ENCODE measurements around the gene OPTC.
"Not testable (repeated sequence)": the region's sequence is repeated elsewhere in the genome, so short reads cannot be mapped to it uniquely, and the experiment has no call there.

The OPTC gene

GRCh38 chr1:203516184-203516583 is 22.2 kb downstream of the OPTC start:
- ChIA-PET POLR2A (no interaction called here), CTCF (interaction anchor here (1.1 kb wide), 1 partner anchor 185 kb away, joined by 4 read pairs; no protein-coding TSS in a partner anchor)
- DNase-seq (ENCODE audit: extremely low spot score), result no peak
- no peak for TF ChIP-seq CTCF (IDR thresholded peaks at IDR 0.05; ENCODE audit: control extremely low read depth, extremely low read depth, low read depth, missing control alignments)

GRCh38 chr1:203516906-203517305 is 23.0 kb downstream of the OPTC start:
- no peak for TF ChIP-seq CTCF (IDR thresholded peaks at IDR 0.05; ENCODE audit: control extremely low read depth, extremely low read depth, low read depth, missing control alignments)

GRCh38 chr1:203517426-203518110 is 23.6 kb downstream of the OPTC start:
- no peak for TF ChIP-seq CTCF (IDR thresholded peaks at IDR 0.05; ENCODE audit: control extremely low read depth, extremely low read depth, low read depth, missing control alignments)
- DNase-seq (ENCODE audit: extremely low spot score), result no peak
- ChIA-PET POLR2A (no interaction called here), CTCF (interaction anchor here (0.9 to 3.0 kb wide), 3 partner anchors 12 to 184 kb away, joined by 3 to 10 read pairs (median 7); no protein-coding TSS in a partner anchor)

More at GRCh38 chr1:203516906-203517305, 23.0 kb downstream of the OPTC start:
- ChIA-PET POLR2A (no interaction called here), CTCF (interaction anchor here (0.9 to 3.0 kb wide), 3 partner anchors 12 to 184 kb away, joined by 3 to 10 read pairs (median 4); no protein-coding TSS in a partner anchor)
- DNase-seq (ENCODE audit: extremely low spot score), result no peak

GRCh38 chr1:203518139-203518538 is 24.2 kb downstream of the OPTC start:
- POLR2A ChIA-PET; DNase-seq (ENCODE audit: extremely low spot score): not testable (repeated sequence)
- CTCF ChIA-PET, result interaction anchor here (0.9 to 3.0 kb wide), 3 partner anchors 13 to 183 kb away, joined by 3 to 10 read pairs (median 7); no protein-coding TSS in a partner anchor

GRCh38 chr1:203518541-203518940 is 24.6 kb downstream of the OPTC start:
- POLR2A ChIA-PET, result no interaction called here

GRCh38 chr1:203519053-203519840 is 25.3 kb downstream of the OPTC start:
- POLR2A ChIA-PET, result no interaction called here
- no peak for DNase-seq (ENCODE audit: extremely low spot score)
- TF ChIP-seq CTCF (IDR thresholded peaks at IDR 0.05; ENCODE audit: control extremely low read depth, extremely low read depth, low read depth, missing control alignments), result no peak
- CTCF ChIA-PET, result interaction anchor here (1.2 to 3.0 kb wide), 3 partner anchors 15 to 183 kb away, joined by 3 to 10 read pairs (median 7); no protein-coding TSS in a partner anchor

More at GRCh38 chr1:203518541-203518940, 24.6 kb downstream of the OPTC start:
- CTCF ChIA-PET, result interaction anchor here (1.2 to 3.0 kb wide), 2 partner anchors 15 to 183 kb away, joined by 7 to 10 read pairs; no protein-coding TSS in a partner anchor
- no peak for DNase-seq (ENCODE audit: extremely low spot score)
- TF ChIP-seq CTCF (IDR thresholded peaks at IDR 0.05; ENCODE audit: control extremely low read depth, extremely low read depth, low read depth, missing control alignments), result no peak

Measured in GM10248 (cell line).